ENCODE data around the gene ARHGAP28. TPM values are rescaled to one million over a fixed set of nuclear protein-coding genes. Genes with fewer than 3 reads are reported as not detected.

The ARHGAP28 gene
- total RNA-seq, 1 experiment from 2014 or later: 0.41 TPM

DNA sequence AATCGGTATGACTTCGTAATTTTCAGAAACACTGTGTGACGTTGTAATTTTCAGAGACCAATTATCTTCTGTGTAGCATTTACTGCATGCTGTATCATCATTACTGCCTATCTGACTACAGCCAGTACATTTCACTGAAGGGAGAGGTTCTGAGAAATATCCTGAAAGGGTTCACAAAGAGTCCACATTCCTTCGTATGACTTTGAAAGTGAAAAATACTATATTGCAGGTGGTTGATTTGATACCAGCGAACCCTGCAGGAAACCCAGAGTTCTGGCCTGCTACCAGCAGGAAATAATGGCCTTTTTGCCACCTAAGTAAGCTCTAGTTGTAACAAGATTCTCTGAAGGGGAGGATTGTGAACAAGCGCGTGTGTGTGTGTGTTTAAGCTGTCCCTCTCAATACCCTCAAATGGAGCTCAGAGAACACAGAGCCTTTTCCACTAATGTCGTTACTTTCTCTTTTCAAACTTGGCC lies 155.5 kb downstream of the ARHGAP28 start:
- no peak for ATAC-seq
- intact Hi-C loops (cut with micrococcal nuclease; ENCODE audit: unreplicated experiment) (no loop called here), in situ Hi-C loops (cut with HindIII; ENCODE audit: low pct_unique_long_range_greater_than_20kb, low sequenced_read_pairs) (no loop called here)
- BruUV-seq (replicated peaks): no TSS peak
- ChIA-PET CTCF (interaction anchor here (0.7 kb wide), 1 partner anchor 13 kb away, joined by 6 read pairs; no protein-coding TSS in a partner anchor), POLR2A (no interaction called here)
- no peak for DNase-seq (ENCODE audit: low read depth, low spot score)
- Histone ChIP-seq H3K4me1 (ENCODE audit: control insufficient read depth, insufficient read depth, low read length) (no peaks in the 10 kb centered on the region), H3K4me3 (ENCODE audit: low read depth in 2 of 2, low read length in 2 of 2) (no peak overlapping the region), H3K27ac (ENCODE audit: low read length) (no peak overlapping the region), H3K9me3 (ENCODE audit: control insufficient read depth, insufficient read depth, low read depth, low read length) (no peaks in the 10 kb centered on the region), H3K36me3 (ENCODE audit: control insufficient read depth, insufficient read depth, low read length) (no peaks in the 10 kb centered on the region), H3K27me3 (ENCODE audit: control insufficient read depth, insufficient read depth, low read length) (no peaks in the 10 kb centered on the region)
- no peak for TF ChIP-seq TCF7L2 (IDR thresholded peaks at IDR 0.05; ENCODE audit: low read depth, low read length)
- no peak for TF ChIP-seq CTCF (IDR thresholded peaks at IDR 0.05)
- TF ChIP-seq, protein P1, sequence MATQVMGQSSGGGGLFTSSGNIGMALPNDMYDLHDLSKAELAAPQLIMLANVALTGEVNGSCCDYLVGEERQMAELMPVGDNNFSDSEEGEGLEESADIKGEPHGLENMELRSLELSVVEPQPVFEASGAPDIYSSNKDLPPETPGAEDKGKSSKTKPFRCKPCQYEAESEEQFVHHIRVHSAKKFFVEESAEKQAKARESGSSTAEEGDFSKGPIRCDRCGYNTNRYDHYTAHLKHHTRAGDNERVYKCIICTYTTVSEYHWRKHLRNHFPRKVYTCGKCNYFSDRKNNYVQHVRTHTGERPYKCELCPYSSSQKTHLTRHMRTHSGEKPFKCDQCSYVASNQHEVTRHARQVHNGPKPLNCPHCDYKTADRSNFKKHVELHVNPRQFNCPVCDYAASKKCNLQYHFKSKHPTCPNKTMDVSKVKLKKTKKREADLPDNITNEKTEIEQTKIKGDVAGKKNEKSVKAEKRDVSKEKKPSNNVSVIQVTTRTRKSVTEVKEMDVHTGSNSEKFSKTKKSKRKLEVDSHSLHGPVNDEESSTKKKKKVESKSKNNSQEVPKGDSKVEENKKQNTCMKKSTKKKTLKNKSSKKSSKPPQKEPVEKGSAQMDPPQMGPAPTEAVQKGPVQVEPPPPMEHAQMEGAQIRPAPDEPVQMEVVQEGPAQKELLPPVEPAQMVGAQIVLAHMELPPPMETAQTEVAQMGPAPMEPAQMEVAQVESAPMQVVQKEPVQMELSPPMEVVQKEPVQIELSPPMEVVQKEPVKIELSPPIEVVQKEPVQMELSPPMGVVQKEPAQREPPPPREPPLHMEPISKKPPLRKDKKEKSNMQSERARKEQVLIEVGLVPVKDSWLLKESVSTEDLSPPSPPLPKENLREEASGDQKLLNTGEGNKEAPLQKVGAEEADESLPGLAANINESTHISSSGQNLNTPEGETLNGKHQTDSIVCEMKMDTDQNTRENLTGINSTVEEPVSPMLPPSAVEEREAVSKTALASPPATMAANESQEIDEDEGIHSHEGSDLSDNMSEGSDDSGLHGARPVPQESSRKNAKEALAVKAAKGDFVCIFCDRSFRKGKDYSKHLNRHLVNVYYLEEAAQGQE (IDR thresholded peaks at IDR 0.05; ENCODE audit: insufficient read depth in 1 of 2, low read depth in 2 of 2, low read length in 1 of 2): no peak
- no peak for TF ChIP-seq SIN3A (IDR thresholded peaks at IDR 0.05; ENCODE audit: borderline replicate concordance, insufficient read depth, low read depth, low read length)
- no peak for TF ChIP-seq POLR2AphosphoS5 (IDR thresholded peaks at IDR 0.05; ENCODE audit: low read depth, low read length)

GRCh38 chr18:6885992-6886796 lies 156.7 kb downstream of the ARHGAP28 start:
- ChIA-PET POLR2A (no interaction called here), CTCF (interaction anchor here (0.9 to 1.2 kb wide), 2 partner anchors 282 to 343 kb away, joined by 4 read pairs; no protein-coding TSS in a partner anchor)
- Histone ChIP-seq H3K4me3 (ENCODE audit: low read depth in 2 of 2, low read length in 2 of 2) (no peak overlapping the region), H3K4me1 (ENCODE audit: control insufficient read depth, insufficient read depth, low read length) (no peaks in the 10 kb centered on the region), H3K27ac (ENCODE audit: low read length) (no peak overlapping the region), H3K9me3 (ENCODE audit: control insufficient read depth, insufficient read depth, low read depth, low read length) (no peaks in the 10 kb centered on the region), H3K36me3 (ENCODE audit: control insufficient read depth, insufficient read depth, low read length) (no peaks in the 10 kb centered on the region), H3K27me3 (ENCODE audit: control insufficient read depth, insufficient read depth, low read length) (no peaks in the 10 kb centered on the region)
- peak; percentile 10 for DNase-seq (ENCODE audit: low read depth, low spot score)
- no TSS peak for BruUV-seq (replicated peaks)
- in situ Hi-C loops (cut with HindIII; ENCODE audit: low pct_unique_long_range_greater_than_20kb, low sequenced_read_pairs): no loop called here
- intact Hi-C loops (cut with micrococcal nuclease; ENCODE audit: unreplicated experiment): loop anchor here (1.0 kb wide), 1 partner anchor 343 kb away; no protein-coding TSS in a partner anchor
- TF ChIP-seq, protein P1 (IDR thresholded peaks at IDR 0.05; ENCODE audit: insufficient read depth in 1 of 2, low read depth in 2 of 2, low read length in 1 of 2): no peak
- peak; percentile 72 for TF ChIP-seq CTCF (IDR thresholded peaks at IDR 0.05)
- 0 out of 2 replicates have a peak, but pooled peaks have one; percentile 81 for ATAC-seq
